HEK293 (cell line): ENCODE results near the gene RGS7.

ENCODE experiments used
- CTCF ChIA-PET: fragments of 350-600 bp; formaldehyde crosslinking; extraction: SDS; loops from one replicate; lab custom pipeline; 2021; ENCODE audit warnings: antibody characterized with exemption; lab: Yijun Ruan, JAX
- POLR2A ChIA-PET: fragments of 300-600 bp; formaldehyde crosslinking; extraction: SDS; loops from one replicate; lab custom pipeline; 2020; ENCODE audit warnings: antibody characterized with exemption, inconsistent platforms; lab: Yijun Ruan, JAX
- H3K27ac ChIP-seq: fragments of 200-500 bp; sonication (Bioruptor generic); 2 replicates; pipeline ENCODE4 v1.5.1; 2014; ENCODE audit warnings: low read depth, low read length, control low read depth, inconsistent platforms; ENCODE audit errors: extremely low read depth
- H3K36me3 ChIP-seq, 2 experiments: fragments of 200-500 bp in 1 of 2; sonication (Bioruptor generic) in 1 of 2; 1 replicate in 1 of 2; 2 replicates in 1 of 2; pipeline ENCODE4 v1.5.1; 2014 to 2017; ENCODE audit warnings: inconsistent platforms in 2 of 2, low read length in 2 of 2; ENCODE audit not compliant: control insufficient read depth in 2 of 2, insufficient read depth in 1 of 2
- H3K4me1 ChIP-seq: fragments of 200-500 bp; sonication (Bioruptor generic); 2 replicates; pipeline ENCODE4 v1.5.1; 2014; ENCODE audit warnings: mild to moderate bottlenecking, low read length, inconsistent platforms; ENCODE audit not compliant: control insufficient read depth, insufficient read depth
- H3K4me3 ChIP-seq: 2 replicates; pipeline ENCODE4 v1.5.1; 2011; ENCODE audit warnings: low read depth, mild to moderate bottlenecking, control low read depth, low read length, moderate library complexity
- H3K9me3 ChIP-seq: fragments of 200-500 bp; sonication (Bioruptor generic); 2 replicates; pipeline ENCODE4 v1.5.1; 2014; ENCODE audit warnings: low read depth, low read length, inconsistent platforms; ENCODE audit not compliant: control insufficient read depth, insufficient read depth
- ATF2 ChIP-seq: fragments of 450-650 bp; formaldehyde crosslinking; IDR thresholded peaks from 2 replicates; pipeline ENCODE4 v1.5.1; 2016; ENCODE audit warnings: missing biosample characterization, missing genetic modification characterization, low read depth
- BCL6B ChIP-seq: fragments of 450-650 bp; formaldehyde crosslinking; IDR thresholded peaks from 2 replicates; pipeline ENCODE4 v1.5.1; 2017; ENCODE audit warnings: missing biosample characterization, missing genetic modification characterization
- ELK4 ChIP-seq: IDR thresholded peaks from 2 replicates; pipeline ENCODE4 v1.6.1; 2011; ENCODE audit warnings: mild to moderate bottlenecking, low read depth, low read length, borderline replicate concordance
- FEZF1 ChIP-seq: fragments of 450-650 bp; formaldehyde crosslinking; IDR thresholded peaks from 2 replicates; pipeline ENCODE4 v1.5.1; 2016; ENCODE audit warnings: missing biosample characterization, missing genetic modification characterization
- INSM2 ChIP-seq: fragments of 450-650 bp; formaldehyde crosslinking; IDR thresholded peaks from 2 replicates; pipeline ENCODE4 v1.5.1; 2016; ENCODE audit warnings: missing biosample characterization, missing genetic modification characterization
- KLF8 ChIP-seq: fragments of 450-650 bp; formaldehyde crosslinking; IDR thresholded peaks from 2 replicates; pipeline ENCODE4 v1.5.1; 2016; ENCODE audit warnings: missing biosample characterization, missing genetic modification characterization
- YY2 ChIP-seq: fragments of 450-650 bp; formaldehyde crosslinking; IDR thresholded peaks from 2 replicates; pipeline ENCODE4 v1.5.1; 2016; ENCODE audit warnings: missing biosample characterization, missing genetic modification characterization
- ZBTB48 ChIP-seq: fragments of 450-650 bp; formaldehyde crosslinking; IDR thresholded peaks from 2 replicates; pipeline ENCODE4 v1.5.1; 2016; ENCODE audit warnings: missing biosample characterization, missing genetic modification characterization
- ZFP3 ChIP-seq: fragments of 450-650 bp; formaldehyde crosslinking; IDR thresholded peaks from 2 replicates; pipeline ENCODE4 v1.5.1; 2016; ENCODE audit warnings: low read depth, missing biosample characterization, missing genetic modification characterization
- ZNF112 ChIP-seq: fragments of 450-650 bp; formaldehyde crosslinking; IDR thresholded peaks from 2 replicates; pipeline ENCODE4 v1.5.0; 2017; ENCODE audit warnings: missing biosample characterization, missing genetic modification characterization
- ZNF138 ChIP-seq: fragments of 450-650 bp; formaldehyde crosslinking; IDR thresholded peaks from 2 replicates; pipeline ENCODE4 v1.5.1; 2016; ENCODE audit warnings: missing biosample characterization, missing genetic modification characterization, borderline replicate concordance
- ZNF146 ChIP-seq: fragments of 450-650 bp; formaldehyde crosslinking; IDR thresholded peaks from 2 replicates; pipeline ENCODE4 v1.5.1; 2016; ENCODE audit warnings: missing biosample characterization, missing genetic modification characterization
- ZNF274 ChIP-seq, 2 experiments: fragments of 200-500 bp in 1 of 2; fragments of 450-650 bp in 1 of 2; sonication (Bioruptor generic) in 1 of 2; formaldehyde crosslinking in 1 of 2; IDR thresholded peaks; 2 replicates each; pipeline versions ENCODE4 v1.5.1 to v1.6.1; 2014 to 2016; ENCODE audit warnings: borderline replicate concordance in 1 of 2, inconsistent platforms in 1 of 2, low read length in 1 of 2, missing biosample characterization in 1 of 2, missing genetic modification characterization in 1 of 2
- ZNF292 ChIP-seq: fragments of 450-650 bp; formaldehyde crosslinking; IDR thresholded peaks from 2 replicates; pipeline ENCODE4 v1.5.1; 2016; ENCODE audit warnings: low read depth, missing biosample characterization, missing genetic modification characterization, borderline replicate concordance
- ZNF311 ChIP-seq: fragments of 450-650 bp; formaldehyde crosslinking; IDR thresholded peaks from 2 replicates; pipeline ENCODE4 v1.5.1; 2017; ENCODE audit warnings: missing biosample characterization, missing genetic modification characterization, borderline replicate concordance
- ZNF350 ChIP-seq: fragments of 450-650 bp; formaldehyde crosslinking; IDR thresholded peaks from 2 replicates; pipeline ENCODE4 v1.5.0; 2017; ENCODE audit warnings: missing biosample characterization, mild to moderate bottlenecking, missing genetic modification characterization
- ZNF398 ChIP-seq: fragments of 450-650 bp; formaldehyde crosslinking; IDR thresholded peaks from 2 replicates; pipeline ENCODE4 v1.5.1; 2017; ENCODE audit warnings: missing biosample characterization, missing genetic modification characterization
- ZNF473 ChIP-seq: fragments of 450-650 bp; formaldehyde crosslinking; IDR thresholded peaks from 2 replicates; pipeline ENCODE4 v1.5.1; 2017; ENCODE audit warnings: missing biosample characterization, missing genetic modification characterization
- ZNF510 ChIP-seq: fragments of 450-650 bp; formaldehyde crosslinking; IDR thresholded peaks from 2 replicates; pipeline ENCODE4 v1.5.1; 2018; ENCODE audit warnings: mild to moderate bottlenecking, missing genetic modification characterization, missing biosample characterization; ENCODE audit not compliant: insufficient replicate concordance
- ZNF560 ChIP-seq: fragments of 450-650 bp; formaldehyde crosslinking; IDR thresholded peaks from 2 replicates; pipeline ENCODE4 v1.5.1; 2017; ENCODE audit warnings: missing biosample characterization, missing genetic modification characterization, borderline replicate concordance
- ZNF624 ChIP-seq: fragments of 450-650 bp; formaldehyde crosslinking; IDR thresholded peaks from 2 replicates; pipeline ENCODE4 v1.5.1; 2017; ENCODE audit warnings: missing biosample characterization, missing genetic modification characterization
- ZNF626 ChIP-seq: fragments of 450-650 bp; sonication (Bioruptor Pico); formaldehyde crosslinking; IDR thresholded peaks from 2 replicates; pipeline ENCODE4 v1.5.1; 2018; ENCODE audit warnings: missing biosample characterization, missing genetic modification characterization, inconsistent platforms
- ZNF791 ChIP-seq: fragments of 450-650 bp; formaldehyde crosslinking; IDR thresholded peaks from 2 replicates; pipeline ENCODE4 v1.5.1; 2016; ENCODE audit warnings: missing biosample characterization, missing genetic modification characterization

RGS7 gene

GRCh38 chr1:241061062-241061461, 295.9 kb downstream of the RGS7 start:
- Histone ChIP-seq H3K4me1 (no peaks in the 10 kb centered on the region), H3K9me3 (no peaks in the 10 kb centered on the region), H3K4me3 (no peak overlapping the region), H3K27ac (no peak overlapping the region)
- POLR2A ChIA-PET: no interaction called here
- TF ChIP-seq ZNF350 (tag by site-specific recombination) (no peak), ZFP3 (tag by site-specific recombination) (no peak), KLF8 (no peak), ZNF292 (tag by site-specific recombination) (no peak), BCL6B (tag by site-specific recombination) (no peak), ZNF510 (tag by site-specific recombination) (no peak), ZNF398 (tag by site-specific recombination) (no peak), ZNF560 (no peak), ZBTB48 (tag by site-specific recombination) (no peak), ZNF473 (tag by site-specific recombination) (no peak), ZNF626 (tag by site-specific recombination) (no peak), ZNF274 (IDR thresholded peaks at IDR 0.05; ENCODE audit: low read length) (no peak), ZNF274 (tag by site-specific recombination; IDR thresholded peaks at IDR 0.05; ENCODE audit: borderline replicate concordance) (no peak), ZNF112 (tag by site-specific recombination) (no peak), ZNF311 (no peak), INSM2 (tag by site-specific recombination) (no peak), FEZF1 (tag by site-specific recombination) (no peak), ZNF146 (tag by site-specific recombination) (no peak), YY2 (tag by site-specific recombination) (no peak)
- TF ChIP-seq, all 188 proteins: peak for 0
- CTCF ChIA-PET: interaction anchor here (0.7 kb wide), 1 partner anchor 1061 kb away, joined by 3 read pairs; no protein-coding TSS in a partner anchor
- H3K36me3 ChIP-seq: no peaks in the 10 kb centered on the region

GRCh38 chr1:241048622-241049021, 308.4 kb downstream of the RGS7 start:
- Histone ChIP-seq H3K9me3 (no peaks in the 10 kb centered on the region), H3K27ac (no peak overlapping the region), H3K4me1 (no peaks in the 10 kb centered on the region), H3K36me3 (no peaks in the 10 kb centered on the region), H3K4me3 (no peak overlapping the region)
- CTCF ChIA-PET: no interaction called here
- POLR2A ChIA-PET: no interaction called here
- no peak for TF ChIP-seq ATF2 (tag by site-specific recombination)
- TF ChIP-seq ZNF138: no peak
- TF ChIP-seq ZNF791 (tag by site-specific recombination): no peak
- no peak for TF ChIP-seq ZNF624 (tag by site-specific recombination)
- no peak for TF ChIP-seq ELK4
- TF ChIP-seq INSM2 (tag by site-specific recombination): no peak
